H9 (cell line): ENCODE measurements around the gene FRK. TPM values are rescaled to one million over a fixed set of nuclear protein-coding genes. Genes with fewer than 3 reads are reported as not detected.

ENCODE experiments used
- DNase-seq: peaks from one replicate; pipeline ENCODE4 v3.0.0-alpha.2; 2017
- H2AFZ ChIP-seq: one replicate; pipeline ENCODE4 v1.6.1; 2013; ENCODE audit warnings: mild to moderate bottlenecking, low read length, control low read depth, moderate library complexity
- H2AK5ac ChIP-seq: 2 replicates; pipeline ENCODE4 v1.6.1; 2013; ENCODE audit warnings: low read length, control low read depth, mixed read lengths; ENCODE audit not compliant: insufficient read length
- H2BK120ac ChIP-seq: one replicate; pipeline ENCODE4 v1.6.1; 2013; ENCODE audit warnings: low read depth, mild to moderate bottlenecking, low read length, control low read depth, inconsistent platforms; ENCODE audit not compliant: poor library complexity, severe bottlenecking
- H2BK12ac ChIP-seq: 2 replicates; pipeline ENCODE4 v1.6.1; 2013; ENCODE audit warnings: low read length, control low read depth, mixed read lengths, low read depth; ENCODE audit not compliant: insufficient read length
- H2BK15ac ChIP-seq: 2 replicates; pipeline ENCODE4 v1.6.1; 2013; ENCODE audit warnings: low read depth, low read length, control low read depth
- H2BK20ac ChIP-seq: one replicate; pipeline ENCODE4 v1.6.1; 2013; ENCODE audit warnings: low read depth, mild to moderate bottlenecking, low read length, control low read depth, inconsistent platforms; ENCODE audit not compliant: poor library complexity, severe bottlenecking
- H2BK5ac ChIP-seq: 2 replicates; pipeline ENCODE4 v1.6.1; 2013; ENCODE audit warnings: low read length, control low read depth, mixed read lengths; ENCODE audit not compliant: insufficient read length
- H3K14ac ChIP-seq: 2 replicates; pipeline ENCODE4 v1.6.1; 2013; ENCODE audit warnings: low read length, control low read depth; ENCODE audit not compliant: insufficient read depth
- H3K18ac ChIP-seq: 2 replicates; pipeline ENCODE4 v1.6.1; 2013; ENCODE audit warnings: low read depth, mild to moderate bottlenecking, mixed read lengths, low read length, control low read depth; ENCODE audit not compliant: insufficient read length
- H3K23ac ChIP-seq: 2 replicates; pipeline ENCODE4 v1.6.1; 2013; ENCODE audit warnings: low read length, control low read depth, mixed read lengths, low read depth; ENCODE audit not compliant: insufficient read length
- H3K23me2 ChIP-seq: 2 replicates; pipeline ENCODE4 v1.6.1; 2013; ENCODE audit warnings: low read depth, mild to moderate bottlenecking, mixed read lengths, low read length, control low read depth; ENCODE audit not compliant: insufficient read length, poor library complexity, severe bottlenecking
- H3K27ac ChIP-seq: 2 replicates; pipeline ENCODE4 v1.5.1; 2013; ENCODE audit warnings: low read length, control low read depth, mixed read lengths, low read depth; ENCODE audit not compliant: insufficient read length
- H3K27me3 ChIP-seq: 2 replicates; pipeline ENCODE4 v1.6.1; 2013; ENCODE audit warnings: low read length, control low read depth, inconsistent platforms; ENCODE audit not compliant: insufficient read depth
- H3K4ac ChIP-seq: 2 replicates; pipeline ENCODE4 v1.6.1; 2013; ENCODE audit warnings: low read depth, mild to moderate bottlenecking, control low read depth, inconsistent platforms, low read length, moderate library complexity
- H3K4me1 ChIP-seq: 2 replicates; pipeline ENCODE4 v1.6.1; 2013; ENCODE audit warnings: low read length, control low read depth, inconsistent platforms; ENCODE audit not compliant: insufficient read depth
- H3K4me2 ChIP-seq: 2 replicates; pipeline ENCODE4 v1.6.1; 2013; ENCODE audit warnings: low read length, control low read depth, mixed read lengths; ENCODE audit not compliant: insufficient read length, insufficient read depth
- H3K56ac ChIP-seq: 2 replicates; pipeline ENCODE4 v1.6.1; 2013; ENCODE audit warnings: low read depth, mild to moderate bottlenecking, mixed read lengths, low read length, control low read depth; ENCODE audit not compliant: insufficient read length
- H3K79me1 ChIP-seq: 2 replicates; pipeline ENCODE4 v1.6.1; 2013; ENCODE audit warnings: low read depth, mild to moderate bottlenecking, moderate library complexity, low read length, control low read depth, inconsistent platforms; ENCODE audit not compliant: insufficient read depth, poor library complexity, severe bottlenecking
- H3K79me2 ChIP-seq: 2 replicates; pipeline ENCODE4 v1.6.1; 2013; ENCODE audit warnings: low read length, control low read depth, inconsistent platforms; ENCODE audit not compliant: insufficient read depth
- H3K9ac ChIP-seq: 2 replicates; pipeline ENCODE4 v1.6.1; 2013; ENCODE audit warnings: low read length, control low read depth, mixed read lengths; ENCODE audit not compliant: insufficient read length; ENCODE audit errors: extremely low read depth
- H3K9me3 ChIP-seq: one replicate; pipeline ENCODE4 v1.6.1; 2013; ENCODE audit warnings: low read depth, low read length, inconsistent platforms; ENCODE audit not compliant: control insufficient read depth
- H3T11ph ChIP-seq: one replicate; pipeline ENCODE4 v1.6.1; 2013; ENCODE audit warnings: mild to moderate bottlenecking, low read length, control low read depth, inconsistent platforms
- H4K20me1 ChIP-seq: one replicate; pipeline ENCODE4 v1.6.1; 2013; ENCODE audit not compliant: control insufficient read depth, insufficient read length, insufficient read depth
- H4K5ac ChIP-seq: 2 replicates; pipeline ENCODE4 v1.6.1; 2013; ENCODE audit warnings: low read depth, mild to moderate bottlenecking, mixed read lengths, low read length, control low read depth; ENCODE audit not compliant: insufficient read length
- H4K8ac ChIP-seq: replicated peaks from 2 replicates; pipeline ENCODE4 v1.6.1; 2013; ENCODE audit warnings: low read length, control low read depth, mixed read lengths, low read depth; ENCODE audit not compliant: insufficient read length
- H4K91ac ChIP-seq: 2 replicates; pipeline ENCODE4 v1.6.1; 2013; ENCODE audit warnings: low read depth, mild to moderate bottlenecking, moderate library complexity, mixed read lengths, low read length, control low read depth; ENCODE audit not compliant: insufficient read length
- H3K27ac Mint-ChIP-seq, 3 experiments: 2 replicates in 2 of 3; 3 replicates in 1 of 3; pipeline ENCODE4 v1.8.0; 2020 to 2021; ENCODE audit warnings: mixed read lengths in 3 of 3, mild to moderate bottlenecking in 1 of 3, moderate library complexity in 1 of 3
- H3K27me3 Mint-ChIP-seq: 2 replicates; pipeline ENCODE4 v1.8.0; 2021; ENCODE audit warnings: low read depth, mild to moderate bottlenecking, moderate library complexity, mixed read lengths
- H3K36me3 Mint-ChIP-seq, 3 experiments: 2 replicates in 2 of 3; 3 replicates in 1 of 3; pipeline ENCODE4 v1.8.0; 2020 to 2021; ENCODE audit warnings: low read depth in 3 of 3, mixed read lengths in 3 of 3; ENCODE audit not compliant: insufficient read depth in 1 of 3
- H3K4me1 Mint-ChIP-seq, 2 experiments: 2 replicates each; pipeline ENCODE4 v1.8.0; 2020; ENCODE audit warnings: mixed read lengths in 2 of 2
- H3K4me3 Mint-ChIP-seq, 2 experiments: 2 replicates in 1 of 2; 3 replicates in 1 of 2; pipeline ENCODE4 v1.8.0; 2020 to 2021; ENCODE audit warnings: mild to moderate bottlenecking in 2 of 2, mixed read lengths in 2 of 2, moderate library complexity in 1 of 2
- H3K9me3 Mint-ChIP-seq, 2 experiments: 2 replicates in 1 of 2; 3 replicates in 1 of 2; pipeline ENCODE4 v1.8.0; 2020; ENCODE audit warnings: mild to moderate bottlenecking in 2 of 2, mixed read lengths in 2 of 2, moderate library complexity in 1 of 2
- CTCF ChIP-seq: fragments of 200-600 bp; sonication (generic); conservative IDR thresholded peaks from 3 replicates; pipeline ENCODE4 v1.8.0; 2021; ENCODE audit warnings: antibody characterized with exemption, mild to moderate bottlenecking
- WGBS: extraction: QIAGEN DNeasy Blood & Tissue Kit; methylation state at CpG from one replicate; pipeline ENCODE4 v1.1.7; 2013; ENCODE audit warnings: missing lambda C conversion rate, low lambda C conversion rate, mixed read lengths; ENCODE audit not compliant: insufficient read length; ENCODE audit errors: extremely low coverage; 5-methylcytosine and 5-hydroxymethylcytosine counted together
- total RNA-seq: library from RNA; stranded (reverse); gene quantifications from 2 replicates; pipeline ENCODE4 v1.2.1, GENCODE V29; 2021

FRK gene
- total RNA-seq, 1 experiment from 2014 or later = 0.15 TPM

GRCh38 chr6:116030770-116031169, 29.9 kb downstream of the FRK start:
- Mint-ChIP-seq H3K27me3 (no peaks in the 10 kb centered on the region), H3K27ac (no peak overlapping the region; a peak in 1 of 7 replicates), H3K9me3 (no peaks in the 10 kb centered on the region), H3K4me1 (peaks cover 4 to 10% of the 10 kb centered on the region in 2 experiments), H3K36me3 (no peaks in the 10 kb centered on the region), H3K4me3 (no peak overlapping the region)
- no peak overlapping the region for H2BK20ac ChIP-seq
- H3K9ac ChIP-seq = no peak overlapping the region
- no peak overlapping the region for H3K4me2 ChIP-seq
- no peak overlapping the region for H3K23ac ChIP-seq
- no peak overlapping the region for H3T11ph ChIP-seq
- H3K79me1 ChIP-seq = no peaks in the 10 kb centered on the region
- no peak overlapping the region for H3K56ac ChIP-seq
- no peak overlapping the region for H2BK120ac ChIP-seq
- DNase-seq = no peak
- H4K91ac ChIP-seq = no peak overlapping the region
- no peaks in the 10 kb centered on the region for H3K23me2 ChIP-seq
- no peaks in the 10 kb centered on the region for H3K79me2 ChIP-seq
- H2BK5ac ChIP-seq = no peak overlapping the region
- no peak overlapping the region for H3K4ac ChIP-seq
- H3K18ac ChIP-seq = no peak overlapping the region
- H3K27ac ChIP-seq = no peak overlapping the region
- H4K8ac ChIP-seq = no peak overlapping the region
- no peak overlapping the region for H2AFZ ChIP-seq
- no peaks in the 10 kb centered on the region for H3K4me1 ChIP-seq
- no peak overlapping the region for H3K14ac ChIP-seq
- H3K27me3 ChIP-seq = no peaks in the 10 kb centered on the region
- H4K20me1 ChIP-seq = no peaks in the 10 kb centered on the region
- no CpG with 5 or more reads among the region's 1 CpG for WGBS
- no peak for TF ChIP-seq CTCF
- H3K9me3 ChIP-seq = no peaks in the 10 kb centered on the region
- H4K5ac ChIP-seq = no peak overlapping the region
- no peak overlapping the region for H2BK15ac ChIP-seq
- no peak overlapping the region for H2AK5ac ChIP-seq
- no peak overlapping the region for H2BK12ac ChIP-seq
